ENCODE measurements around the gene SUB1.
"Not testable (repeated sequence)": the region's sequence is repeated elsewhere in the genome, so short reads cannot be mapped to it uniquely, and the experiment has no call there.

Gene SUB1

GRCh38 chr5:32601623-32602295 lies 16.4 kb downstream of the SUB1 start:
- no peak for DNase-seq

- DNase-seq, result peak in 1 of 2 experiments; percentile 32
Observed at GRCh38 chr5:32602906-32603305, 17.5 kb downstream of the SUB1 start.

GRCh38 chr5:32604800-32605765 lies 19.7 kb downstream of the SUB1 start:
- DNase-seq, result no peak

- DNase-seq, result no peak
Observed at GRCh38 chr5:32605766-32606152, 20.4 kb downstream of the SUB1 start.

- DNase-seq, result no peak
Observed at GRCh38 chr5:32612134-32612888, 27.0 kb downstream of the SUB1 start.

- DNase-seq, result peak; percentile 73 to 87
Observed at GRCh38 chr5:32613050-32613672, 27.8 kb downstream of the SUB1 start.

GRCh38 chr5:32615236-32615635 lies 29.9 kb downstream of the SUB1 start:
- DNase-seq, result no peak

GRCh38 chr5:32618962-32619361 lies 33.6 kb downstream of the SUB1 start:
- no peak for DNase-seq

GRCh38 chr5:32621256-32621655 lies 35.9 kb downstream of the SUB1 start:
- no peak for DNase-seq

GRCh38 chr5:32625106-32625505 lies 39.7 kb downstream of the SUB1 start:
- DNase-seq, result no peak

GRCh38 chr5:32625547-32625946 lies 40.2 kb downstream of the SUB1 start:
- no peak for DNase-seq

GRCh38 chr5:32627219-32627870 lies 42.0 kb downstream of the SUB1 start:
- no peak for DNase-seq

- DNase-seq, result no peak
Observed at GRCh38 chr5:32628049-32628844, 42.9 kb downstream of the SUB1 start.

GRCh38 chr5:32630867-32631491 lies 45.6 kb downstream of the SUB1 start:
- DNase-seq, result no peak

GRCh38 chr5:32633017-32633416 lies 47.7 kb downstream of the SUB1 start:
- not testable (repeated sequence) for DNase-seq

- DNase-seq, result no peak
Observed at GRCh38 chr5:32638309-32638708, 53.0 kb downstream of the SUB1 start.

- no peak for DNase-seq
Observed at GRCh38 chr5:32639943-32640342, 54.6 kb downstream of the SUB1 start.

- no peak for DNase-seq
Observed at GRCh38 chr5:32642276-32643002, 57.1 kb downstream of the SUB1 start.

GRCh38 chr5:32645246-32645645 lies 59.9 kb downstream of the SUB1 start:
- DNase-seq, result no peak

All from NCI-H524 (cell line).